ENCODE measurements around the gene SLC9C1.
"Not testable (repeated sequence)": the region's sequence is repeated elsewhere in the genome, so short reads cannot be mapped to it uniquely, and the experiment has no call there.

Gene SLC9C1

DNA sequence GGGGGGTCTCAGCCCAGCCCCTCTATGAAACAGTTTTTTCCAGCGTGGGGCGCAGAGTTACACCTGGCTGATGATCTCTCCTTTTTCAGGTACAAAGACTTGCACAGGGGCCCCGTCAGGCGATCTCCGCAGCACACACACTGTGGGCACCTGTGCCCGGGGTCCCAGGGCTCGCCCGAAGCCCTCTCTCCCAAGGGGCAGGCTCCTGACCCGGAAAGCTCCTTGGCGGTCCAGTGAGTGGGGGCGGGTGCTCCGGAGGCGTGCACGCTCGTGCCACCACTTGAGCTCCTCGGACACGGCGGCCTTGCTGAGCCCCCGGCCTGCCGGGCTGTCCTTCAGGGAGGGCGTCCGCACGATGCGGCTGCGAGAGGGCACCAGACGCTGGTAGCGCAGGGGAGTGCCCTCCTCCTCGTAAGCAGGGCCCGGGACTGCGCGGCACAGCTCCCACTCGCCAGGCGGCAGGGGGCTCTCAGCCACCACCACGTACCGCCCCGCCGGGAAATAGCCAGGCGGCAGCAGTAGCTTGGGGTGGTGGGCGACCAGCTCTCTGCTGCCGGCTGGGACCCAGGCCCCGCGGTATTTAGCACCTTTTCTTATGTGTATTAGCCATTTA lies 108.5 kb downstream of the SLC9C1 start:
- not testable (repeated sequence) for DNase-seq

DNA sequence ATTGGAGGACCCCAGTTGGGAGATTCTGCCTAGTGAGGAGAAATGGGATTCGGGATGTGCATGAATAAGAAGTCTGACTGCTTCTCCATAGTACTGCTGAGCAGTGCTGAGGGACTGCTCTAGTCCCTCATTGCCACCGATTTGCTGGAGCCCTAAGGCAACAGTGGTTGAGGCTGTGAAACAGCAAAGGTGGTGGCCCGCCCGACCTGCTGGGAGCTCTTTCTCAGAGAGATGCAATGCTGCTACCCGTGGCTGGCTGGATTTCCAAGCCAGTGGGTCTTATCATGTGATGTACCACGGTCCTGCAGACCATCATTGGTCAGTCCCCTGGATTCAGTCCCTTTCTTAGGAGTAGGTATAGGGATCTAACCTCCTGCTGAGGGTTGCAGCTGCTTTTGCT lies 118.4 kb downstream of the SLC9C1 start:
- no peak for DNase-seq

DNA sequence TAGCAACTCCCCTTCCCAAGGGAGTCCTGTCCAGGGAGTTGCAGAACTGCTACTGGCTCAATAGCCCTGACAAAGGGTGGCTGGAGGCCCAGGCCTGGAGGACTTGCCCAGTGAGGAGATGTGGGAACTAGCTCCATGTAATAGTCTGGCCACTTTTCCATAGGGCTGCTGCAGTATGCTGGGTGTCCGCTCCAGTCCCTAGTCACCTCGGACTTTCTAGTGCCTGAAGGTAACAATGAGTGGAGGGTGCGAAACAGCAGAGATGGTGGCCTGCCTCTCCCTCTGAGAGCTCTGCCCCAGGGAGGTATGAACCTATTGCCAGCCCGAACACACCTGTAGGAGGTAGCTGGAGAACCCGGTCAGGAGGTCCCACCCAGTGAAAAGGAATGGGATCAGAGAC lies 119.0 kb downstream of the SLC9C1 start:
- no peak for DNase-seq

DNA sequence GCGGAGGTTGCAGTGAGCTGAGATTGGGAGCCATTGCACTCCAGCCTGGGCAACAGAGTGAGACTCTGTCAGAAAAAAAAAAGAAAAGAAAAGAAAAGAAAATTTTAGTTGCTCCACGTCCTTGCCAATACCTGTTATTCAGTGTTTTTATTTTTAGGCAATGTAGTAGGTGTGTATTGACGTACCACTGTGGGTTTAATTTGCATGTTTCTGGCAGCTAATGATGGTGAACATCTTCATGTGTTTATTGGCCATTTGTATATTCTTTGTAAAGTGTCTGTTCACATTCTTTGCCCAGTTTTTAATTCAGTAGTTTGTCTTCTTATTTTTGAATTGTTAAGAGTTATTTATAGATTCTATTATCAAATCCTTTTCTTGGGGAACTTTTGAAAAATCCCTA lies 122.9 kb downstream of the SLC9C1 start:
- no peak for DNase-seq

DNA sequence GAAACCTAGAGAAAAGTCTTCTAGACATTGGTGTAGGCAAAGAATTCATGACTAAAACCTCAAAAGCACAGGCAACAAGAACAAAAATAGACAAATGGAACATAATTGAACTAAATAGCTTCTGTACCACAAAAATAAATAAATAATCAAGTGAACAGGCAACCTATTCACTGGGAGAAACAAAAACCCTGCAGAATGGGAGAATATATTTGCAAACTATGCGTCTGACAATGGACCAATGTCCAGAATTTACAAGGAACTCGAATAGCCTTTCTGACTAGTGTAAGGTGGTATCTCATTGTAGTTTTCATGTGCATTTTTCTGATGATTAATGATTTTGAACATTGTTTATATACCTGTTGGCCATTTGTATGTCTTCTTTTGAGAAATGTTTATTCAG lies 124.0 kb downstream of the SLC9C1 start:
- DNase-seq, result no peak

DNA sequence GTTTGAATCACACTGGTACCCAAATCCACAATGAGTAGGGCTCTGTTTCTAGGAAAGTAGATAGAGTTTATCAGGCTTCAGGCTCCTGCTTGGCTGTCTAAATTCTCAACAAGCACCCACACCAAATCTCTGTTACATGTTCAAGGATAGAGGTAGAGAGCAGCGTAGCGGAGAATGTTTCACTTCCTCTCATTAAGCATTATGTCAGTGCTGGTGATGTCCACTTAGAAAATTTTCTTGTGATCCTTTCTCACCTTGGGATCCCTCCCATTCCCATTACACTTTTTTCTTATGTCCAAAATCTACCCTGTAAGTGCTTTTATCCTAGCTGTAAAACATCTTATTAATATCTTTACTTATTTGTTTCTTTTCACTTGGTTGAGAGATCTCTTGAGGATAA lies 126.3 kb downstream of the SLC9C1 start:
- no peak for DNase-seq

DNA sequence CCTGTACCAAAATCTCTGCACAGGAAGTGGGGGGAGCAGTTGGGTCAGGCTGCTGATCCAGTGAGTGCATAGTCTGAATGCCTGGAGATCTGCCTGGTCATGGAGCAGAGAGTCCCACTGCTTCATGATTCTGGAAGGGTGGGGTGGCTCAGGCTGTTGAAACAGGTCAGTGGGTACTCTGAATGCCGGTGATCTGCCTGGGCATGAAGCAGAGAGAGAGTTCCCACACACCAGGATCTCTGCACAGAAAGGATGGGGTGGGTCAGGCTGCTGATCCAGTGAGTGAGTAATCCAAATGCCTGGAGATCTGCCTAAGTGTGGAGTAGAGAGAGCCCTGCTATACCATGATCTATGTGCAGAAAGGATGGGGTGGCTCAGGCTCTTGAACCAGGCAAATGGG lies 144.9 kb downstream of the SLC9C1 start:
- no peak for DNase-seq

DNA sequence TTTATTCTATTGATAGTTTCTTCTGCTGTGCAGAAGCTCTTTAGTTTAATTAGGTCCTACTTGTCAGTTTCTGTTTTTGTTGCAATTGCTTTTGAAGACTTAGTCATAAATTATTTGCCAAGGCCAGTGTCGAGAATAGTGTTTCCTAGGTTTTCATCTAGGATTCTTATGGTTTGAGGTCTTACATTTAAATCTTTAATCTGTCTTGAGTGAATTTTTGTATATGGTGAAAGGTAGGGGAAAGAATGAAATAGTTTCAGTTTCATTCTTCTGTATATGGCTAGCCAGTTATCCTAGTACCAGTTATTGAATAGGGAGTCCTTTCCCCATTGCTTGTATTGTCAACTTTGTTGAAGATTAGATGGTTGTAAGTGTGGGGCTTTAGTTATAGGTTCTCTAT lies 150.3 kb downstream of the SLC9C1 start:
- no peak for DNase-seq

DNA sequence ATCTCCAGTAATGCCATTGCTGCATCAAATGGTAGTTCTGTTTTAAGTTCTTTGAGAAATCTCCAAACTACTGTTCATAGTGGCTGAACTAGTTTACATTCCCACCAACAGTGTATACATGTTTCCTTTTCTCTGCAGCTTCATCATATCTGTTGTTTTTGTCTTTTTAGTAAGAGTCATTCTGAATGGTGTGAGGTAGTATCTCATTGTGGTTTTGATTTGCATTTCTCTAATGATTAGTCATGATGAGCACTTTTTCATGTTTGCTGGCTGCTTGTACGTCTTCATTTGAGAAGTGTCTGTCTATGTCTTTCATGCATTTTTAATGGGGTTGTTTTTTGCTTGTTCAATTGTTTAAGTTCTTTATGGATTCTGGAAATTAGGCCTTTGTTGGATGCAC lies 150.8 kb downstream of the SLC9C1 start:
- no peak for DNase-seq

DNA sequence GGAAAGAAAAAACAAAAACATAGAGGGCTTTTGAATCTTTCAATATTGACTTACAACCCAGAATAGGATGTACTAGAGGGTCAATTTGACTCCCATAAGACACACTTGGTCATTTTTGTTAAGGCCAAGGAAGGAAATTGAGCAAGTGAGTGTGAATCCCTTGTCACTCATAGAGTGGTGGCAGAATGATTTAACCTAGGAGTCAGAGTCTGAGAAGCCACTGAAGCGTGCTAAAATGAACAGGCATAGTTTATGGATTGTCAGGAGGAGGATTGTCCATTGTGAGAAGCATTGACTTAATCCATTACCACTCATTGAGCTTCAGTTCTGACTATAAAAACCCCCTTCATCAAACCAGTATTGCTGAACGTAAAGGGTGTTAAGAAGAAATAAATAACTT lies 152.7 kb downstream of the SLC9C1 start:
- DNase-seq, result no peak

DNA sequence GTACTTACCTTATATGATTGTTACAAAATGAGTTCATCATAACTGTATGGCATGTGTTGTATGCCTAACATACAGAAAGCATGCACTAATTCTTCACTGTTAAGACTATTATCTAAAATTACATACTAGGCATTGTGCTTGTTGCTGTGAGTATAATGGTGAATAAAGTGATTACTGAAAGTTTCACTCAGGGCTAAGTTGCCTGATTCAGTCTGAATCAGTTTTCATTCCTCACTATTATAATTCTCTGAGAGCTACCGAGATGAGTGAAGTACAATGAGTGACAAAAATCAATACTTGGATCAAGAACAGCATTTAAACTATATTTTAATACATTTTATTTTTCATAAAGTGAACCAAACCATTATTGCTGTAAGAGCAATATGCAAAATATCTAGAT lies 153.4 kb downstream of the SLC9C1 start:
- no peak for DNase-seq

DNA sequence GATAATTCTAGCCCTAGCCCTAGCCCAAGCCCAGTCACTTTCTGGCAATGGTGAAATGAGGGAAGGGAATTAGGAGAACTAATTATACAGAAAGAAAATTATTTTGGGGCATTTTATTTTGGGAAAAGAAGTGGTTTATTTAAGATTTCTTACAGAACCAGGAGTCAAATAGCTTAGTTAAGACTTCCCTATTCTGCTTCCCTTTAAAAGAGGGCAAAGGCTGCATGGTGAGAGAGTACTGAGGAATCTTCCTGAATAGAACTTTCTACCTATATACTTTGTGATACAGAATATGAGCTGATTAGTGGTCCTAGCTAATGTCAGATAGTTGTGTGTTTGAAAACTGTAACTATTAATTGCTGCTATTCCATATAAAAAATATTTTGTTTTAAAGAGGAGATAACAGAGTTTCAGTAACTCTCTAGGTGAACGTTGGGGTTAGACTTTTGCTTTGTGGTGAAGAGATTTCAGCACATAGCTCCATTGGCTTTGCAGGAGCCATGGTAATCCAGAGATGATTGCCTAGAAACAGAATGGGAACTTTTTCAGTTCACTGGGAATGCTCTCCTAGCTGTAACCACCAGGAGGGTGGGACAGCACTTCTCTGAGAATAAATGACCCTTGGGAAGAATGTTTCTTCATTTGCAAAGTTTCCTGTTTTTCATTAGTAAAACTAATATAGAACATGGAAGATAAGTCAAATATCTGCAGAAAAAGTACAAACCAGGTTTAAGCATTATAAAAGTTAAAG lies 155.6 kb downstream of the SLC9C1 start:
- no peak for DNase-seq

DNA sequence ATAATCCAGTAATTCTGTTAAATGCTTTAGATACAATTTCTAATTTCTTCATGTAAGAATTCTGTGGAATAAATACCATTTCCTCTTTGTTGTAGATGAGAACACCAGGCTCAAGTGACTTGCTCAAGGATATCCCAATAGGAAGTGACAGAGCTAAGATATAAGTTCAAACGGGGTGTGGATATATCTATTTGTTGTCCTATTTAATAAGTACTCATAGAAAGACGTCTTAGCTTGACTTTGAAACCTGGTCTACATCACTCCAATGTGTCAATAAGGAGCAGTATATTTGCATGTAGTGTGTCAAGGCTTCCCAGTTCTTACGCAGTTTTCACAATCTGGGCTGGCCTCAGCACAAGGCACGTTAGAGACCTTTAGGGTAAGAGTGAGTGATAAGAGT lies 156.2 kb downstream of the SLC9C1 start:
- no peak for DNase-seq

DNA sequence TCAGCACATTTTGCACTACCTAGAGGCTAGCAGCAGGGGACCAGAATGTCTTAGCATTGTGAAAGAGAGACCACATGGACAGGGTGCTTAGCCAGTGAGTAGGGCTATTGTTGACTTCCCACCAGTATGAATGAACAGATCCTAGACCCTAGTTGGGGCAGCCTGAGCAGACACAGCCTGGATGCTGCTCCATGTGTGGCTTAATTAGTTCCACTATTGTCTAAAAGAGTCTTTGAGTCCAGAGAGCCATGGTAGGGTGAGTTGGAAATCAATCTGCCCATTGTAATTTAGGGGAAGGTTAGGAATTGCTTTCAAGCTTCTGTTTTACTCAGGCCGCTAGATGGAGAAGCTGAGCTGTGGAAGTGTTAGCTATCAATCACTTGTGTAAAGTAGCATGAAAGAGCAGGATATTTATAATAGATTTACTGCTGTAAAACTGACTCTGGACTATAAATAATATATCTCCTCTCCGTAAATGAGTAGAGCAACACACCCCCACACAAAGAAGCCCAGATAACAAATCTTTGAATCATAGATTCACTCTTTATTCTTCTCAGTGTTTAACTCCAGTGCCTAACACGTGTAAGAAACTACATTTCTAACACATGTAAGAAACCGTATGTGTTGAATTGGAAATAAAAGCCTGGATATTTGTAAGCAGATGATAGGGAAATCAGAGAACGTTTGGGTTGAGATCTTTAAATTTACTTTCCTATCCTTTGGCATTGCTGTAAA lies 156.9 kb downstream of the SLC9C1 start:
- no peak for DNase-seq

DNA sequence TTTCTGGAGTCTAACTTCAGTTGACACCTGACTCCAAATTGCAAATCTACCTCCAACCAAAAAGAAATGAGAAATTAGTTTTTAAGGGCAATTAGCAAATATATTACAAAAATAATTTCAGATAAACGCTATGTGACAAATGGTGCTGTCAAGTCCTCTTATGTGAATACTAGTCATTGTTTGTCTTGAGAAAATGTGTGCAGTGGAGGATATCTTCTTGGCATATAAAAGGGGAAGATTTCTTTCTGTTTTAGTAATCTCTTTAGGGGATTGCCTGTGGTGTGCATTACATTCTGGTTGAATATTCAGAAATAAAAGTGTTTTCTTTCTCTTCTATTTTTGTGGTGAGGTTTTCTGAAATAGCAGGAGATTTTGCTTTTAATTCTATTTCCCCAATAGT lies 158.0 kb downstream of the SLC9C1 start:
- DNase-seq, result no peak

DNA sequence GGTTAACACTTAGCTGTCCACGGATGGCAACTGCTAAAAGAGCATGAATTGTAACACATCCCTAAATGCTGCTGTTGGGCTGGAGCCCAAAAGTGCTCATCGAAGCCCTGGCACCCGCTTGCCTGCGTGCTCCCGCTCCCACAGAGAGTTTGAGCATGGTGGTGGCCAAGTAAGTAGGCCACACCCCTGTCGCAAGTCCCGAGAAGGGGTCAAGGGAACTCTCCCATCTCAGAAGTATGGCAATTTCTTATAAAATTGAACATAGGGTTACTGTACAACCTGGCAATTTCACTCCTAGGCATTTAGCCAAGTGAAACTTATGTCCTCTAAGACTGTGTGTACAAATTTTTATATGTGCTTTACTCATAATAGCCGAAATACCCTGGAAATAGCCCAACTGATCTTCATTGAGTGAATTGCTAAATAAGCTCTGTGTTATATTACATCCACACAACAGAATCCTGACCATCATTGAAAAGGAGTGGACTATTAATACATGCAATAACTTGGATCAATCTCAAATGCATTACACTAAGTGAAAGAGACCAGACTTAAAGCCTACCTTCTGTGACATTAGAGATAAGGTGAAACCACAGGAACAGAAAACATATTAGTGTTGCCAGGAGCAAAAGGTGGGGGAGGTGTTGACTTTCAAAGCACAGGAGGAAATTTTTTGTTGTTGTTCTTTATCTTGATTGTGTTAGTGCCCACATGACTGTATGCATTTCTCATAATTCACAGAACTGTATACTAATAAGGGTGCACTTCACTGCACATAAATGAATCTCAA lies 159.5 kb downstream of the SLC9C1 start:
- no peak for DNase-seq

DNA sequence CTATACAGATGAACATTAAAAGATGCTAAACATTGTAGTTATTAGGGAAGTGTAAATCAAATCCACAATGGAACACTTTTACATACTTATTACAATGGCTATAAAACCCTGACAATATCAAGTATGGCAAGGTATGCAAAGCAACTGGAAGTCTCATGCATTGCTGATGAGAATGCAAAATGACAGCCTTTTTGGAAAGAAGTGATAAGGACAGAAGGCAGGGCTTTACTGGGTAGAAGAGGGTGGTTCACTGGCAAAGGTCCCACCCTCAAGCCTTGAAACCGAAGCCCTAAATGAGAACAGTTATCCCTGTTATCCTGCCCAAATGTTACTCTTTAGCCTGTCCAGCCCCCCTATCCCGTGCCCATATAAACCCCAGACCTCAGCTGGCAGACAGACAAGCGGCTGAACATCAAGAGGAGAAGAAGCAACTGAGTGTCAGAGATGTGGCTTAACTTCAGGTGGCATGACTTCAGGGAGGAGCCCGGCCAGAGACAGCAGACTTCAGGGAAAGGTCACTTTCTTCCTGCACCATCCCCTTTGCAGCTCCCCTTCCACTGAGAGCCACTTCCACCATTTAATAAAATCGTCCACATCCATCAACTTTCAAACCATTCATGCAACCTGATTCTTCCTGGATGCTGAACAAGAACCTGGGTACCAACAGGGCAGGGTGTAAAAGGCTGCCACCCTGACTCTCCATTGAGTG lies 160.2 kb downstream of the SLC9C1 start:
- DNase-seq, result no peak

DNA sequence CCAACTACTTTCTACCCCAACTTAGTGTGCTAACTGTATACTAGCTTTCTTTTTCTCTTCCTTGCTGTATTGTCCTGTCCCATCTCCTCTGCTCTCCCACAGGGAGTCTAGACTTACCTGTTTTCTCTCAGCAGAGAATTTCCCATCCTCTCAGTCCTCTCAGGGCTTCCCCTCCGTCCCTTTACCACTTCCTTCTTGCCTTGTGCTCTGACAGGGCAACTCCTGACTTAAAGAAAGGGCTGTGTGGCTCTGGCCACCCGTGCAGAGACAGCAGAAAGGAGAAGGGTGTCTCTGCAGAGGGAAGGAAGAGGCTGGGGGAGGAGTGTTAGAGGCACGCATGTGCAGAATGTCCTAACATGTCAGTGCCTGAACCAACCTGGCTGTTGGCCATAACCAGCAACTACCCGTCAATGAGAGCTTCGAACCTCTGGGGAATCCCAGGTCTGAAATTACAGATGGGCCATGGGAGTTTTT lies 161.0 kb downstream of the SLC9C1 start, which contains the start of gene GCSAM:
GCSAM (minus strand) TSS at position 274 of the 474 bp plus-strand sequence; CDS start at position 146, 128 bp downstream.
- peak; percentile 42 for DNase-seq

DNA sequence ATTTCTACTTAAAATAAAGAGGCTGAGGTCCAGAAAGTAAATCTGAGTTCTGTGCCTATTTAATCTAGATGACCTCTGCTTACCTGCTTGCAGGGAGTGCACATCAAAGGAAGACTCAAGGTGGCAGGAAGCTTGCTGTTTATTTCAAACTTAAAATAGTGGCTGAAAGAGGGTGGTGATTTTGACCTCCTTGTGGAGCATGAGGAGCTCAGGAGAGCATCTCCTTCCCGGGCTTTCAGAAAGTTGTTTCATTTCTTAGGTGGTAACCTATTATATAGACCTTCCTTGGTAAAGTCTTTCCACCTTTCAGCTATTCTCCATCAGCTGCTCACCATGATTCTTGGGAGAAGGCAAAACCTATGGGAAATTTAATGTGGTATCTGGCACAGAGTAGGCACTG lies 161.5 kb downstream of the SLC9C1 start:
- no peak for DNase-seq

DNA sequence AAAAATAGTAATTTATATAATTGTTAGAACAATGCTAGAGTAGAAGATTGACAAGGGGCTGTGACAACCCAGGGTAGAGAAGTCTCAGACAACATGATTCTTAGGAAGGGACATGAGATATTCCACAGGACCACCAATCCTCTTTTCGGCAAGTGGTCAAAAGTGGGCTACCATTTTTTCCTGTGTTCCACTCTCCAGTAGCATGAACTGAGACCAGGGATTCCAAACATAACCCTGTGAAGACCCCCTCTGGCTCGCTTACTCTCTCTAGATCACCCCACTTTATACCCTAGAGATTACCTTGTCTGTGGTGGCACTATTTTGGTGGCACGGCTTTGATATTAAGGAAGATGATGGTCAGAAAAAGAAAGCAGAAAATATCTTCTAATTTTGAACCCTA lies 161.9 kb downstream of the SLC9C1 start:
- DNase-seq, result no peak

DNA sequence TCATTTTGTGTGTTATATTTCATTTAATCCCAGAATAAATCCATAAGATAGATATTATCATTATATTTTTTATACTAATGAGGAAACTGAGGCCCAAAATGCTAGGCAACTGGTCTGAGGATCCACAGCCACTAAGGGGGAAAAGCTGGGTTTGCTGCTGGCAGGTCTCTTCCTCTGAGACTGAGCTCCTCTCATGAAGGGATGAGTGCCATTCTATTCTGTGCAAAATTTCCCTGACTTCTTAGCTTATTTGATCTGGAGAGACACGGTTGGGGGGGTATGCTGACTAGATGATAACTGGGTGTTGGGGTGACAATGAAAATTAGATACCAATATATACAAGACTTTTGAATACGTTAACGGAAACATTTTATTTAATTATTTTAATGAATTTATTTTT lies 162.9 kb downstream of the SLC9C1 start:
- DNase-seq, result no peak

DNA sequence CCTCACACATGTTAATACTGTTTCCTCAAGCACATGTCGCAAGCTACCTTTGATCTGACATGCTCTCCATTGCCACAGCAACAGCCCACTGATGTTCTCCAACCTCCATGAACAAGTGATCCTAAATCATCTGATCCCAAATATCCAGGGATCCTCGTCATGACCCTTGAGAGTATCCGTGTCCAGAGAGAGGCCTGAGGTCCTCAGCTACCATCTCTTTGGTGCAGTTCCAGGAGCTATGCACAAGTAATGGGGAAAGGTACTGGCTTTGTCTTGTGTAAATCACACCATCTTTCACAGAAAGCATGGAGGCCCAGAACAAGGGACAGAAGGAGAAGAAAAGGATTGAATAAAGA lies 163.4 kb downstream of the SLC9C1 start:
- no peak for DNase-seq

Measured in activated T-cell treated with anti-CD3 and anti-CD28 coated beads for 4 hours (primary cell).